Measurements from ENCODE around the gene SLC39A8.
"Not testable (repeated sequence)": the region's sequence is repeated elsewhere in the genome, so short reads cannot be mapped to it uniquely, and the experiment has no call there.

Gene SLC39A8

GRCh38 chr4:102301167-102301566 lies 44.1 kb downstream of the SLC39A8 start:
- Histone ChIP-seq H3K9ac (ENCODE audit: low read depth, low read length) (no peak overlapping the region), H3K36me3 (ENCODE audit: insufficient read depth, low read length) (no peaks in the 10 kb centered on the region), H3K9me3 (ENCODE audit: control insufficient read depth, insufficient read depth, low read length) (no peaks in the 10 kb centered on the region), H3K4me1 (ENCODE audit: insufficient read depth, low read length) (peaks cover 5% of the 10 kb centered on the region)

GRCh38 chr4:102299354-102300107 lies 45.8 kb downstream of the SLC39A8 start:
- Histone ChIP-seq H3K36me3 (ENCODE audit: insufficient read depth, low read length) (no peaks in the 10 kb centered on the region), H3K4me1 (ENCODE audit: insufficient read depth, low read length) (peaks cover 5% of the 10 kb centered on the region), H3K9ac (ENCODE audit: low read depth, low read length) (no peak overlapping the region), H3K9me3 (ENCODE audit: control insufficient read depth, insufficient read depth, low read length) (no peaks in the 10 kb centered on the region)

- Histone ChIP-seq H3K36me3 (ENCODE audit: insufficient read depth, low read length) (no peaks in the 10 kb centered on the region), H3K4me1 (ENCODE audit: insufficient read depth, low read length) (peaks cover 5% of the 10 kb centered on the region), H3K9ac (ENCODE audit: low read depth, low read length) (no peak overlapping the region), H3K9me3 (ENCODE audit: control insufficient read depth, insufficient read depth, low read length) (no peaks in the 10 kb centered on the region)
Observed at GRCh38 chr4:102298716-102299115, 46.6 kb downstream of the SLC39A8 start.

GRCh38 chr4:102295153-102295862 lies 50.0 kb downstream of the SLC39A8 start:
- H3K4me1 ChIP-seq (ENCODE audit: insufficient read depth, low read length), result peaks cover 5% of the 10 kb centered on the region
- no peak overlapping the region for H3K9ac ChIP-seq (ENCODE audit: low read depth, low read length)
- H3K36me3 ChIP-seq (ENCODE audit: insufficient read depth, low read length), result no peaks in the 10 kb centered on the region
- H3K9me3 ChIP-seq (ENCODE audit: control insufficient read depth, insufficient read depth, low read length), result no peaks in the 10 kb centered on the region

GRCh38 chr4:102288497-102288896 lies 56.8 kb downstream of the SLC39A8 start:
- Histone ChIP-seq H3K9me3 (ENCODE audit: control insufficient read depth, insufficient read depth, low read length) (no peaks in the 10 kb centered on the region), H3K4me1 (ENCODE audit: insufficient read depth, low read length) (no peaks in the 10 kb centered on the region), H3K36me3 (ENCODE audit: insufficient read depth, low read length) (0 out of 2 replicates have a peak, but pooled peaks cover 4% of the 10 kb centered on the region), H3K9ac (ENCODE audit: low read depth, low read length) (no peak overlapping the region)

- Histone ChIP-seq H3K4me1 (ENCODE audit: insufficient read depth, low read length) (no peaks in the 10 kb centered on the region), H3K9me3 (ENCODE audit: control insufficient read depth, insufficient read depth, low read length) (no peaks in the 10 kb centered on the region), H3K36me3 (ENCODE audit: insufficient read depth, low read length) (0 out of 2 replicates have a peak, but pooled peaks cover 4% of the 10 kb centered on the region), H3K9ac (ENCODE audit: low read depth, low read length) (no peak overlapping the region)
Observed at GRCh38 chr4:102285831-102286230, 59.5 kb downstream of the SLC39A8 start.

- H3K9me3 ChIP-seq (ENCODE audit: control insufficient read depth, insufficient read depth, low read length), result no peaks in the 10 kb centered on the region
- H3K36me3 ChIP-seq (ENCODE audit: insufficient read depth, low read length), result no peaks in the 10 kb centered on the region
- H3K4me1 ChIP-seq (ENCODE audit: insufficient read depth, low read length), result no peaks in the 10 kb centered on the region
- no peak overlapping the region for H3K9ac ChIP-seq (ENCODE audit: low read depth, low read length)
Observed at GRCh38 chr4:102281171-102281839, 64.0 kb downstream of the SLC39A8 start.

GRCh38 chr4:102273317-102273716 lies 72.0 kb downstream of the SLC39A8 start:
- not testable (repeated sequence) for H3K4me1 ChIP-seq (ENCODE audit: insufficient read depth, low read length); H3K36me3 ChIP-seq (ENCODE audit: insufficient read depth, low read length); H3K9ac ChIP-seq (ENCODE audit: low read depth, low read length); H3K9me3 ChIP-seq (ENCODE audit: control insufficient read depth, insufficient read depth, low read length)

GRCh38 chr4:102272318-102272717 lies 73.0 kb downstream of the SLC39A8 start:
- Histone ChIP-seq H3K9me3 (ENCODE audit: control insufficient read depth, insufficient read depth, low read length) (no peaks in the 10 kb centered on the region), H3K36me3 (ENCODE audit: insufficient read depth, low read length) (no peaks in the 10 kb centered on the region), H3K9ac (ENCODE audit: low read depth, low read length) (no peak overlapping the region), H3K4me1 (ENCODE audit: insufficient read depth, low read length) (no peaks in the 10 kb centered on the region)

GRCh38 chr4:102268355-102268754 lies 76.9 kb downstream of the SLC39A8 start:
- H3K4me1 ChIP-seq (ENCODE audit: insufficient read depth, low read length), result no peaks in the 10 kb centered on the region
- H3K36me3 ChIP-seq (ENCODE audit: insufficient read depth, low read length), result no peaks in the 10 kb centered on the region
- no peaks in the 10 kb centered on the region for H3K9me3 ChIP-seq (ENCODE audit: control insufficient read depth, insufficient read depth, low read length)
- no peak overlapping the region for H3K9ac ChIP-seq (ENCODE audit: low read depth, low read length)

- no peaks in the 10 kb centered on the region for H3K36me3 ChIP-seq (ENCODE audit: insufficient read depth, low read length)
- H3K9ac ChIP-seq (ENCODE audit: low read depth, low read length), result no peak overlapping the region
- H3K4me1 ChIP-seq (ENCODE audit: insufficient read depth, low read length), result no peaks in the 10 kb centered on the region; the same call in 1 of the 2 replicates
- no peaks in the 10 kb centered on the region for H3K9me3 ChIP-seq (ENCODE audit: control insufficient read depth, insufficient read depth, low read length)
Observed at GRCh38 chr4:102263024-102263787, 82.1 kb downstream of the SLC39A8 start.

- H3K36me3 ChIP-seq (ENCODE audit: insufficient read depth, low read length), result no peaks in the 10 kb centered on the region
- no peak overlapping the region for H3K9ac ChIP-seq (ENCODE audit: low read depth, low read length)
Observed at GRCh38 chr4:102259702-102260101, 85.6 kb downstream of the SLC39A8 start.

GRCh38 chr4:102259081-102259480 lies 86.2 kb downstream of the SLC39A8 start:
- Histone ChIP-seq H3K4me1 (ENCODE audit: insufficient read depth, low read length) (no peaks in the 10 kb centered on the region; the same call in 1 of the 2 replicates), H3K36me3 (ENCODE audit: insufficient read depth, low read length) (no peaks in the 10 kb centered on the region), H3K9me3 (ENCODE audit: control insufficient read depth, insufficient read depth, low read length) (no peaks in the 10 kb centered on the region), H3K9ac (ENCODE audit: low read depth, low read length) (no peak overlapping the region)

More at GRCh38 chr4:102259702-102260101, 85.6 kb downstream of the SLC39A8 start:
- no peaks in the 10 kb centered on the region; the same call in 1 of the 2 replicates for H3K4me1 ChIP-seq (ENCODE audit: insufficient read depth, low read length)
- H3K9me3 ChIP-seq (ENCODE audit: control insufficient read depth, insufficient read depth, low read length), result no peaks in the 10 kb centered on the region

- no peak overlapping the region for H3K9ac ChIP-seq (ENCODE audit: low read depth, low read length)
- no peaks in the 10 kb centered on the region for H3K9me3 ChIP-seq (ENCODE audit: control insufficient read depth, insufficient read depth, low read length)
- H3K4me1 ChIP-seq (ENCODE audit: insufficient read depth, low read length), result no peaks in the 10 kb centered on the region; the same call in 1 of the 2 replicates
- no peaks in the 10 kb centered on the region for H3K36me3 ChIP-seq (ENCODE audit: insufficient read depth, low read length)
Observed at GRCh38 chr4:102256321-102256720, 89.0 kb downstream of the SLC39A8 start.

Measured in ES-I3 (cell line).